ENCODE results near the gene VPS13A. TPM values are rescaled to one million over a fixed set of nuclear protein-coding genes. Genes with fewer than 3 reads are reported as not detected.

The VPS13A gene
- total RNA-seq, 1 donor from 2014 or later, result 18.8 TPM

- intact Hi-C loops (cut with DNase I), result no loop called here
- Histone ChIP-seq H3K4me1 (no peaks in the 10 kb centered on the region), H3K9me3 (no peaks in the 10 kb centered on the region), H3K4me3 (no peak overlapping the region), H3K36me3 (no peaks in the 10 kb centered on the region), H3K27ac (no peak overlapping the region), H3K27me3 (no peaks in the 10 kb centered on the region)
- TF ChIP-seq CTCF (IDR thresholded peaks at IDR 0.05), result no peak
- DNase-seq (ENCODE audit: low spot score in 2 of 2), result no peak
Observed at GRCh38 chr9:77450085-77450475, 272.7 kb downstream of the VPS13A start.

GRCh38 chr9:77451507-77451906, 274.2 kb downstream of the VPS13A start:
- Histone ChIP-seq H3K4me3 (no peak overlapping the region), H3K36me3 (no peaks in the 10 kb centered on the region), H3K9me3 (no peaks in the 10 kb centered on the region), H3K27me3 (no peaks in the 10 kb centered on the region), H3K27ac (no peak overlapping the region), H3K4me1 (no peaks in the 10 kb centered on the region)
- no peak for TF ChIP-seq CTCF (IDR thresholded peaks at IDR 0.05)
- intact Hi-C loops (cut with DNase I), result no loop called here
- DNase-seq (ENCODE audit: low spot score in 2 of 2), result no peak

- no peak overlapping the region for H3K4me3 ChIP-seq
- H3K27me3 ChIP-seq, result no peaks in the 10 kb centered on the region
- no peaks in the 10 kb centered on the region for H3K9me3 ChIP-seq
- H3K36me3 ChIP-seq, result no peaks in the 10 kb centered on the region
- no peak for DNase-seq (ENCODE audit: low spot score in 2 of 2)
- TF ChIP-seq CTCF (IDR thresholded peaks at IDR 0.05), result no peak
- peaks cover 0 to 3% of the 10 kb centered on the region in 2 donors for H3K4me1 ChIP-seq
- no peak overlapping the region for H3K27ac ChIP-seq
- intact Hi-C loops (cut with DNase I), result no loop called here
Observed at GRCh38 chr9:77453825-77454647, 276.7 kb downstream of the VPS13A start.

- intact Hi-C loops (cut with DNase I), result loop anchor here (5.0 kb wide), 2 partner anchors 287 to 578 kb away; partner anchors contain the start of gene GNAQ
Observed at GRCh38 chr9:77454663-77455062, 277.3 kb downstream of the VPS13A start.

GRCh38 chr9:77455312-77455927, 278.1 kb downstream of the VPS13A start:
- no peak for TF ChIP-seq CTCF (IDR thresholded peaks at IDR 0.05)
- no peak overlapping the region for H3K4me3 ChIP-seq
- intact Hi-C loops (cut with DNase I), result loop anchor here (5.0 kb wide), 2 partner anchors 288 to 577 kb away; partner anchors contain the start of gene GNAQ
- H3K27me3 ChIP-seq, result no peaks in the 10 kb centered on the region
- no peaks in the 10 kb centered on the region for H3K9me3 ChIP-seq
- no peak for DNase-seq (ENCODE audit: low spot score in 2 of 2)
- H3K4me1 ChIP-seq, result peaks cover 0 to 3% of the 10 kb centered on the region in 2 donors
- H3K27ac ChIP-seq, result no peak overlapping the region
- H3K36me3 ChIP-seq, result no peaks in the 10 kb centered on the region

More at GRCh38 chr9:77454663-77455062, 277.3 kb downstream of the VPS13A start:
- no peak for TF ChIP-seq CTCF (IDR thresholded peaks at IDR 0.05)
- Histone ChIP-seq H3K9me3 (no peaks in the 10 kb centered on the region), H3K27me3 (no peaks in the 10 kb centered on the region), H3K36me3 (no peaks in the 10 kb centered on the region), H3K27ac (no peak overlapping the region), H3K4me3 (no peak overlapping the region), H3K4me1 (peaks cover 0 to 3% of the 10 kb centered on the region in 2 donors)
- no peak for DNase-seq (ENCODE audit: low spot score in 2 of 2)

Measured in ascending aorta (tissue), 2 donors.